ENCODE data around the gene PLD2.

DNA sequence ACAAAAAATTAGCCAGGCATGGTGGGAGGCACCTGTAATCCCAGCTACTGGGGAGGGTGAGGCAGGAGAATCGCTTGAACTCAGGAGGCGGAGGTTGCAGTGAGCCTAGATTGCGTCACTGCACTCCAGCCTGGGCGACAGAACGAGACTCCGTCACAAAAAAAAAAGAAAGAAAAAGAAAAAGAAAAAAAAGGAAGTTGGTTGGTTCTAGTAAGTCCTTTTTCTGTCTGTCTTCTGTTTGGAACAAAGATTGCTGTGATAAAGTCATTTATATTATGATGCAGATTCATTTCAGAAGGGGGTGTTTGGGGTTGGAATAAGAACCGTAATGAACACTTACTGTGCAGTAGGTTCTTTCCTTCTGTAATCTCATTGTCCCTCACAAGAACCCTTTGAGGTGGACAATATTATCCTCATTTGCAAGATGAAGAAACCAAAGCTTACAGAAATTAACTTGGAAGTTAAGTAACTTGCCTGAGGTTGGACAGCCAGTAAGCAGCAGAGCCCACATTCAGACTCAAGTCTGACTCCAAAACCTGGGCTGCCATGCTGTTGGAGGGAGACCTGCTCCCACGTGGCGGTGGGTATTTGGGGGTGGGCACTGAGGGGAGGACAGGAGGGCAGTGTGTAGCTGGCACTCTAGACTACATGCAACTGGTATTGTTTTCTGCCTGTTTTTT is 36.5 kb downstream of the PLD2 start:
- no peak for TF ChIP-seq POLR2AphosphoS5 (IDR thresholded peaks at IDR 0.05; ENCODE audit: borderline replicate concordance, low read depth, low read length)
- no peak for TF ChIP-seq EZH2 (IDR thresholded peaks at IDR 0.05)

Measured in SK-N-MC (cell line).